ENCODE results near the gene MEX3B.

The MEX3B gene
- 0.39 to 2.4 (median 1.2) reads per million in 9 experiments for total RNA-seq

DNA sequence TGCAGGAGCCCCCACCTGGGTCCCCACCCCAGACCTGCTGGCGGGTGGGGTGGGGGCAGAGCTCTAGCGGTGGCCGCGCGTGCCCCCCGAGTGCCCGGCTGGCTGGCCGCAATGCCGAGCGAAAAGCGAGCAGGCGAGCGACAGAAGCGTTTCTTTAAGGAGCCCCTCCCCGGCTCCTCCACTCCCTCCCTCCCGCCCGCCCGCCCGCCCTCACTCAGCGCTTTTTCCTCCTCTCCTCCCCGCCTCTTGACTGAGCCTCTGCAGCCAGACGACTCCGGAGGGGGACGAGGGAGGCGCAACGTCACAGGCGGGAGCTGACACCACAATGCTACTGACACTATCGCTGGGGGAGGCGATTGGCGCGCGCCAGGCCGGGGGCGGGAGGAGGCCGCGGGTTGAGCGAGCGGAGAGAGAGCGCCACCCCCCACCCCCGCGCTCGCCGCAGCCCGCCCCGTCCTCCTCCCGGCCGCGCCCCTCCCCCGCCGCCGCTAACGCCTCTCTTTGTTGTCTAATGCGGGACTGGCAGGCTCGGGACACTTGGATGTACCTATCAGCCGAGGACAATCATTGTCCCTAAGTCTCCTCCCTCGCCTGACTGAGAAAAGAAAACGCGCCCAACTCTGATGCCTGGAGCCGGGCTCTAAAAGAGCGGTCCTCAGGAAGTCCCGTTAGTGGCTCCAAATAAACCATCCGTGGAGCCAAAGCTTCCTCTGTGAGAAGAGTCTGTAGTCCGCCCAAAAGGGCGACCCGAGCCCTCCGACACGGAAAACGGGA lies at the start of gene MEX3B:
Gene MEX3B, minus strand, starts transcription at position 127 of the 774 bp plus-strand sequence. CDS start 313 bp downstream, outside the sequence.
- H3K4me3 Mint-ChIP-seq = peak within 1 kb of the TSS; percentile 86 to 90
- H3K9me3 Mint-ChIP-seq = peaks cover 0 to 6% of the 10 kb centered on the region in 2 donors
- peaks cover 0 to 17% of the 10 kb centered on the region in 2 donors for H3K4me1 Mint-ChIP-seq (ENCODE audit: low read depth in 2 of 2)
- H3K27me3 Mint-ChIP-seq = peaks cover 9 to 55% of the 10 kb centered on the region in 2 donors
- peak within 1 kb of the TSS; percentile 44 to 49 for H3K27ac Mint-ChIP-seq
- DNase-seq (peak; percentile 38 to 62 (median 45)), ATAC-seq (replicated peaks) (peak; percentile 60)
- H3K36me3 Mint-ChIP-seq (ENCODE audit: insufficient read depth) = peaks cover 3% of the 10 kb centered on the region

- H3K27ac Mint-ChIP-seq = no peak overlapping the region
- ATAC-seq (replicated peaks) (no peak), DNase-seq (no peak)
- H3K4me1 Mint-ChIP-seq (ENCODE audit: low read depth in 2 of 2) = no peaks in the 10 kb centered on the region
- H3K9me3 Mint-ChIP-seq = no peaks in the 10 kb centered on the region
- peaks cover 3% of the 10 kb centered on the region for H3K36me3 Mint-ChIP-seq (ENCODE audit: insufficient read depth)
- H3K27me3 Mint-ChIP-seq = peaks cover 11 to 20% of the 10 kb centered on the region in 2 donors
- no peak overlapping the region for H3K4me3 Mint-ChIP-seq
These were observed 48.0 kb upstream of the MEX3B start for GRCh38 chr15:82093774-82094211.

GRCh38 chr15:82093325-82093724 lies 47.5 kb upstream of the MEX3B start:
- no peak overlapping the region for H3K4me3 Mint-ChIP-seq
- H3K4me1 Mint-ChIP-seq (ENCODE audit: low read depth in 2 of 2) = no peaks in the 10 kb centered on the region
- H3K36me3 Mint-ChIP-seq (ENCODE audit: insufficient read depth) = peaks cover 3% of the 10 kb centered on the region
- no peak for DNase-seq
- H3K27ac Mint-ChIP-seq = no peak overlapping the region
- H3K27me3 Mint-ChIP-seq = peaks cover 10 to 16% of the 10 kb centered on the region in 2 donors
- ATAC-seq (replicated peaks) = no peak
- no peaks in the 10 kb centered on the region for H3K9me3 Mint-ChIP-seq

- no peak overlapping the region for H3K4me3 Mint-ChIP-seq
- H3K27ac Mint-ChIP-seq = no peak overlapping the region
- H3K27me3 Mint-ChIP-seq = peaks cover 19 to 23% of the 10 kb centered on the region in 2 donors
- no peaks in the 10 kb centered on the region for H3K4me1 Mint-ChIP-seq (ENCODE audit: low read depth in 2 of 2)
- peaks cover 3% of the 10 kb centered on the region for H3K36me3 Mint-ChIP-seq (ENCODE audit: insufficient read depth)
- DNase-seq (no peak), ATAC-seq (replicated peaks) (no peak)
- H3K9me3 Mint-ChIP-seq = no peaks in the 10 kb centered on the region
These were observed 45.9 kb upstream of the MEX3B start for GRCh38 chr15:82091636-82092140.

DNA sequence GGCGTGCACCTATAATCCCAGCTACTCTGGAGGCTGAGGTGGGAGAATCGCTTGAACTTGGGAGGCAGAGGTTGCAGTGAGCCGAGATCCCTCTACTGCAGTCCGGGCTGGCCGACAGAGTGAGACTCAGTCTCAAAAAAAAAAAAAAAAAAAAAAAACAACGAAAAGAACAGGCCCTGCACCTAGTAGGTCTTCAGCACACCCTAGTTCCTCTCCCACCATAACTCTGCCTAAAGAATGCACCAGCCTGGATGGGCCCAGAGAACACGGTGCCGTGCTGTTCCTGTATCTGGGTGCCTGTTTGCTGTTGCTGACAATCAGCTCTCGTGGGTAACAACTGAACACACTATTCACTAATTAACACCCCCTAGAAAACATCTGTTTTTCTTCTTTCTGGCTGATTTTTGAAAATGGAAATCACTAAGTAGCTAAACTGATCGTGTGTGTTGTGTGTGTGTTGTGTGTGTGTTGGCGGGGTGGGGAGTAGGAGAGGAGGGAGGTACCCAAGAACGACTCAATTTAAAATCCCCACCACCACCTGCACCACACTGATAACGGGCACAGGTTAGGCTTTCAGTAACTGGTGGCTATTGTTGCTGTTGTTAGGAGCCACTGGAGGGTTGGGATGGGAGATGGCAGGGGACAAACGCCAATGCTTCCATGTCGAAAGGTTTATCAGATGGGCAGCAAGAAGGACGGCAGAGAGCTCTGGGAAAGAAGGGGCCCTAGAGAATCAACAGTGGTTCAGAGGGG lies 40.6 kb upstream of the MEX3B start:
- Mint-ChIP-seq H3K9me3 (no peaks in the 10 kb centered on the region), H3K27me3 (peaks cover 39 to 49% of the 10 kb centered on the region in 2 donors), H3K4me3 (no peak overlapping the region), H3K4me1 (ENCODE audit: low read depth in 2 of 2) (no peaks in the 10 kb centered on the region), H3K36me3 (ENCODE audit: insufficient read depth) (peaks cover 3% of the 10 kb centered on the region), H3K27ac (peak overlapping the region in 1 of 2 donors; percentile 1)
- DNase-seq (no peak), ATAC-seq (replicated peaks) (no peak)

DNA sequence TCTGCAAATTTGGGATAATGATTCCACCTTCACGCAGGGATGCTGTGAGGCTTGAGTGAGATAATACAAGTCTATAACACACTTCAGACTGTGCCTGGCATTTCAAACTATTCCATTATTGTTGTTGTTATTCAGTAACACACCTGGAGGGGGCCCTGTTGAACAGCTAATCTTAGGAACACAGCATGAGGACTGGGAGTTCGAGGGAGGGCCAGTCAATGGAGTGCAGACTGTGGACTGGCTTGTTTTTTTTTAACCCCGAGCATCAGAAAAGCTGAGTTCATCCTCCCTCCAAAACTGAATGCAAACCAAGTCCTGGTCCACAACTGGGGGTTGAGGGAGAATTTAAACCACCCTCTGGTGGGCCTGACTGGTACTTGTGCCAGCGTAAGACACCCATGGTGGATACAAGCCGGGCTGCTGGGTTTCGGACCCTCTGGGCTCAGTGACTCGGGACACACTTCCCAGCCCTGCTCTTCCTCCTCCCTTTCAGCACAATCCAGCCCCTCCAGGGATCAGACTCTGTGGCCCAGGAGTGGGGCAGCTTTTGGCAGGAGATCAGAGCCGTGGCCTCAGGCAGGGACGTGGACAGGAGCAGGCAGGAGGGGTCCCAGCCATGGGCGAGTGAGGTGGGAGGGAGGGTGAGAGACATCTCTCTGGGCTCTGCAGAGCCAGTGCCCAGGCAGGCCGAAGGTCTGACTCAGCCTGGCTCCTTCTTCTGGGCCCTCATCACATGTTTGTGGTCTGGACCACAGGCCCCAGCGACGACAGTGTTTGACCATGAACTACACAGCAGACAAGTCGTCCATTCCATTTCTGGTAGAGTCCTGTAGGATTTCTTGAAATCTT lies 36.3 kb upstream of the MEX3B start:
- Mint-ChIP-seq H3K4me3 (no peak overlapping the region), H3K4me1 (ENCODE audit: low read depth in 2 of 2) (no peaks in the 10 kb centered on the region), H3K9me3 (no peaks in the 10 kb centered on the region), H3K27ac (no peak overlapping the region), H3K27me3 (peaks cover 43 to 77% of the 10 kb centered on the region in 2 donors), H3K36me3 (ENCODE audit: insufficient read depth) (no peaks in the 10 kb centered on the region)
- ATAC-seq (replicated peaks) (no peak), DNase-seq (no peak)

DNA sequence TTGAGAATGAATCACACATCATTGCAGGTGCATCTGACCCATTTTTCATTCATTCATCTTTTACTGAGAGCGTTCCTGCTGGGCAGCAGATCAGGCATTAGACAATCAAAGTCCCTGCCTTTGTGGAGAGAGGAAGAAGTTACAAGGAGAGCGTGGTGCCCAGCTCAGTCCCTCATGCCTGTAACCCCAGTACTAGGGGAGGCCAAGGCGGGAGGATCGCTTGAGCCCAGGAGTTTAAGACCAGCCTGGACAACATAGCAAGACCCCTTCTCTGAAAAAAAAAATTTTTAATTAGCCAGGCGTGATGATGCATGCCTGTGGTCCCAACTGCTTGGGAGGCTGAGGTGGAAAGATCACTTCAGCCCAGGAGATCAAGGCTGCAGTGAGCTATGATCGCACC lies 35.0 kb upstream of the MEX3B start:
- Mint-ChIP-seq H3K4me1 (ENCODE audit: low read depth in 2 of 2) (no peaks in the 10 kb centered on the region), H3K4me3 (no peak overlapping the region), H3K27me3 (peaks cover 44 to 82% of the 10 kb centered on the region in 2 donors), H3K9me3 (no peaks in the 10 kb centered on the region), H3K27ac (no peak overlapping the region), H3K36me3 (ENCODE audit: insufficient read depth) (no peaks in the 10 kb centered on the region)
- DNase-seq (no peak), ATAC-seq (replicated peaks) (no peak)

DNA sequence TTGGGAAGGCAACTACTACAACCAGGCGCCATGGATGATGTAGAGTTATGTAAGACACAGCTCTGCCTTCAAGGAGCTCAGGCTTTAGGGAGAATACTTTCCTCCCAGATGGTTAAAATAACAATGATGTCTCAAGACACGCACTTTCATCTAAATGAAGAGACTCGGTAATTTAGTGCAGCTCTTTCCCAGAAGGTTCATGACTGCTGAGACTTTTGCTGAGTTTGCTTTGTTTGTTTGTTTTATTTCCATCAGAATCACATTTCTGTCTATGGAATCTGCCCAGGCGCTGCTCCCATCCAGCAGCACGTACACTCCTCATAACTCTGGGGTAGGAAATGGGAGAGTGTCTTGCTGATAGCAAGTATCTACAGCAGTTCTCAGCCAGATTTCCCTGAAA lies 33.9 kb upstream of the MEX3B start:
- H3K27me3 Mint-ChIP-seq = peaks cover 38 to 78% of the 10 kb centered on the region in 2 donors
- ATAC-seq (replicated peaks) = no peak
- no peak overlapping the region for H3K4me3 Mint-ChIP-seq
- H3K36me3 Mint-ChIP-seq (ENCODE audit: insufficient read depth) = no peaks in the 10 kb centered on the region
- no peaks in the 10 kb centered on the region for H3K9me3 Mint-ChIP-seq
- no peak for DNase-seq
- H3K4me1 Mint-ChIP-seq (ENCODE audit: low read depth in 2 of 2) = no peaks in the 10 kb centered on the region
- no peak overlapping the region for H3K27ac Mint-ChIP-seq

- Mint-ChIP-seq H3K36me3 (ENCODE audit: insufficient read depth) (no peaks in the 10 kb centered on the region), H3K27me3 (peaks cover 26 to 67% of the 10 kb centered on the region in 2 donors), H3K4me1 (ENCODE audit: low read depth in 2 of 2) (no peaks in the 10 kb centered on the region), H3K4me3 (no peak overlapping the region), H3K27ac (no peak overlapping the region), H3K9me3 (no peaks in the 10 kb centered on the region)
- ATAC-seq (replicated peaks) (no peak), DNase-seq (no peak)
These were observed 28.8 kb upstream of the MEX3B start for GRCh38 chr15:82074610-82075009.

DNA sequence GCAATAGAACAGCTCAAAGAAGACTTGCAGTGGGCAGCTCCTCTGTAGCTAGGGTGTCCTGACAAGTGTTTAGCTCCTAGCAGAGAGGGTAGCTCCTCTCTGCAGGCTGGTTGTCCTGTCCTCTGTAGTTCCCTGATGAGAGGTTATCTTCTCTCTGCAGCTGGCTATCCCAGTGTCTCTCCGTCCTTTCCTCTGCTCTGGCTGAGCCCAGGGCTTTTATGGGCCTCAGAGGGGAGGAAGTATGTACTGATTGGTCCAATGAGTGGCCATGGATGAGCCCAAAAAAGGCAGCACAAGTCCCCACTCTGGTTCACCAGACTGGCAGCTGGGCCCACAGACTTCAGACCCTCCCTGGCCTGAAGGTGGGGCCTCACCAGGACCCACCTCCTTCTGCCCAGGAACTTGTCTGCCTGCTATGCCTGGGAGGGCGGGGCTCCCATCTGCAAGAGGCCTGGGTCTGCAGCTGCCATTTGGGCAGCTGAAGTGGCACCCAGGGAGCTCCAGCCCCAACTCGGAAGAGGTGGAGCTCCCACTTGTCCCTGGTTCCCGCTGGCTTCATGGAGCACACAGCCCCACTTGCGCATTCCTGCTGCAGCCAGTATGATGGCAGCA lies 27.2 kb upstream of the MEX3B start:
- no peak for ATAC-seq (replicated peaks)
- no peaks in the 10 kb centered on the region for H3K9me3 Mint-ChIP-seq
- peaks cover 22 to 69% of the 10 kb centered on the region in 2 donors for H3K27me3 Mint-ChIP-seq
- no peaks in the 10 kb centered on the region for H3K4me1 Mint-ChIP-seq (ENCODE audit: low read depth in 2 of 2)
- DNase-seq = no peak
- H3K27ac Mint-ChIP-seq = no peak overlapping the region
- H3K36me3 Mint-ChIP-seq (ENCODE audit: insufficient read depth) = no peaks in the 10 kb centered on the region
- no peak overlapping the region for H3K4me3 Mint-ChIP-seq

GRCh38 chr15:82066455-82066854 lies 20.6 kb upstream of the MEX3B start:
- no peak for DNase-seq
- no peak for ATAC-seq (replicated peaks)
- peaks cover 3% of the 10 kb centered on the region for H3K36me3 Mint-ChIP-seq (ENCODE audit: insufficient read depth)
- no peaks in the 10 kb centered on the region for H3K9me3 Mint-ChIP-seq
- no peak overlapping the region for H3K27ac Mint-ChIP-seq
- H3K27me3 Mint-ChIP-seq = peaks cover 39 to 73% of the 10 kb centered on the region in 2 donors
- H3K4me3 Mint-ChIP-seq = no peak overlapping the region
- no peaks in the 10 kb centered on the region for H3K4me1 Mint-ChIP-seq (ENCODE audit: low read depth in 2 of 2)

DNA sequence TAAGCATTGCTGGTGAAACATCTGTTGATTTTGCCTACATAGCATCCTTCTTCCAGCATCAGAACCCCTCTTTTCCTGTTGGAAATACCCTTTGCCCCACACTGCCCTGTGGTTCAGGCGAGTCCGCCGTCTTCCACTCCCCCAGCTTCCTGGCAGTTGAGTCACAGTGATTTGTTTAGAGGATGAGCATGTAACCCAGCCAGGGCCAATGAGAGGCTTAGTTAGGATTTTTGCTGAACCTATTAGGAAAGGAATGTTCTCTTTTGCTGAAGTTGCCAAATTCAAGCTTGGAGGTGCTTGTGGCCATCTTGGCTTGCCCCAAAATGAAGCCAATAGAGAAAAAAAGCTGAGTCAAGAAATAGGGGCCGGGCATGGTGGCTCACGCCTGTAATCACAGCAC lies 19.0 kb upstream of the MEX3B start:
- DNase-seq (no peak), ATAC-seq (replicated peaks) (no peak)
- Mint-ChIP-seq H3K4me1 (ENCODE audit: low read depth in 2 of 2) (no peaks in the 10 kb centered on the region), H3K36me3 (ENCODE audit: insufficient read depth) (peaks cover 3% of the 10 kb centered on the region), H3K4me3 (no peak overlapping the region), H3K9me3 (no peaks in the 10 kb centered on the region), H3K27me3 (peaks cover 45 to 81% of the 10 kb centered on the region in 2 donors), H3K27ac (no peak overlapping the region)

Measured in effector memory CD8-positive, alpha-beta T cell (primary cell).